ENCODE measurements around the gene LCN12.
A peak's percentile ranks its signal among the peaks of the same experiment; 100 is the strongest.

Gene LCN12

GRCh38 chr9:136945333-136946227 is 6.5 kb upstream of the LCN12 start:
- no peak for DNase-seq

GRCh38 chr9:136946228-136947027 is 5.6 kb upstream of the LCN12 start:
- DNase-seq, result no peak

GRCh38 chr9:136947028-136947891 is 4.8 kb upstream of the LCN12 start:
- DNase-seq, result no peak

- DNase-seq, result no peak
Measured at GRCh38 chr9:136947955-136948510, 4.0 kb upstream of the LCN12 start.

GRCh38 chr9:136949239-136949816 is 2.7 kb upstream of the LCN12 start:
- DNase-seq, result peak; percentile 70

GRCh38 chr9:136949817-136950655 is 2.0 kb upstream of the LCN12 start:
- DNase-seq, result peak; percentile 90

- DNase-seq, result no peak
Measured at GRCh38 chr9:136950656-136951276, 1.3 kb upstream of the LCN12 start.

- DNase-seq, result peak; percentile 38
Measured at GRCh38 chr9:136952321-136952850, 313 bp downstream of the LCN12 start.

GRCh38 chr9:136952876-136953770 is 1.1 kb downstream of the LCN12 start:
- DNase-seq, result no peak

GRCh38 chr9:136953771-136954269 is 1.7 kb downstream of the LCN12 start:
- no peak for DNase-seq

GRCh38 chr9:136954270-136955083 is 2.4 kb downstream of the LCN12 start:
- DNase-seq, result no peak

GRCh38 chr9:136955202-136955942 is 3.3 kb downstream of the LCN12 start:
- no peak for DNase-seq

GRCh38 chr9:136955943-136956335 is 3.9 kb downstream of the LCN12 start:
- DNase-seq, result no peak

- no peak for DNase-seq
Measured at GRCh38 chr9:136956604-136957003, 4.5 kb downstream of the LCN12 start.

- no peak for DNase-seq
Measured at GRCh38 chr9:136957461-136957860, 5.4 kb downstream of the LCN12 start.

GRCh38 chr9:136957901-136958300 is 5.8 kb downstream of the LCN12 start:
- no peak for DNase-seq

GRCh38 chr9:136958473-136958872 is 6.4 kb downstream of the LCN12 start:
- no peak for DNase-seq
